Measurements from ENCODE around the gene TIMM21. TPM values are rescaled to one million over a fixed set of nuclear protein-coding genes. Genes with fewer than 3 reads are reported as not detected.
A peak's percentile ranks its signal among the peaks of the same experiment; 100 is the strongest.

The TIMM21 gene
- total and polyA plus RNA-seq, 9 of the 15 experiments (the other 6 are each of a cell fraction or from before 2014, with no cell fraction given): 54.7 to 229 (median 83.3) TPM

GRCh38 chr18:74147779-74148542 lies at the start of gene TIMM21, which contains the start of gene FBXO15 (continued):
- TF ChIP-seq FOXA3 (CRISPR knock-in tag; conservative IDR thresholded peaks at IDR 0.05 in 1 of 2, IDR thresholded peaks at IDR 0.05 in 1 of 2) (no peak), BDP1 (IDR thresholded peaks at IDR 0.05; ENCODE audit: insufficient read depth, insufficient read length) (no peak), FOSL1 (tag; conservative IDR thresholded peaks at IDR 0.05) (peak; percentile 37; the same call in 1 of the 2 replicates), SFPQ (IDR thresholded peaks at IDR 0.05; ENCODE audit: low read depth, low read length) (no peak), GABPA (tag; conservative IDR thresholded peaks at IDR 0.05; ENCODE audit: low read depth) (peak; percentile 14; the same call in 1 of the 2 replicates), ZKSCAN8 (CRISPR knock-in tag; IDR thresholded peaks at IDR 0.05) (no peak), U2AF2 (optimal IDR thresholded peaks at IDR 0.05; ENCODE audit: low read depth, low read length) (no peak), TFAM (CRISPR knock-in tag; conservative IDR thresholded peaks at IDR 0.05) (no peak), MIER1 (IDR thresholded peaks at IDR 0.05; ENCODE audit: low read depth) (peak; percentile 77; the same call in 1 of the 2 replicates), TAF15 (IDR thresholded peaks at IDR 0.05; ENCODE audit: low read depth, low read length) (no peak), ARID3B (CRISPR knock-in tag; IDR thresholded peaks at IDR 0.05; ENCODE audit: borderline replicate concordance) (no peak), IRF1 (CRISPR knock-in tag; IDR thresholded peaks at IDR 0.05; ENCODE audit: borderline replicate concordance) (no peak), ZNF830 (CRISPR knock-in tag; IDR thresholded peaks at IDR 0.05) (no peak), SMAD4 (CRISPR knock-in tag; conservative IDR thresholded peaks at IDR 0.05) (no peak), EP400 (IDR thresholded peaks at IDR 0.05) (peak; percentile 83), CAMTA2 (CRISPR knock-in tag; conservative IDR thresholded peaks at IDR 0.05) (no peak), POLR2A (conservative IDR thresholded peaks at IDR 0.05) (peak; percentile 81), NR2C1 (IDR thresholded peaks at IDR 0.05) (peak; percentile 18; the same call in 1 of the 2 replicates), NR2C1 (tag; IDR thresholded peaks at IDR 0.05) (peak; percentile 62; the same call in 1 of the 2 replicates), NFE2 (IDR thresholded peaks at IDR 0.05; ENCODE audit: low read depth) (no peak), ZSCAN29 (IDR thresholded peaks at IDR 0.05) (no peak), ZNF146 (CRISPR knock-in tag; IDR thresholded peaks at IDR 0.05; ENCODE audit: unreplicated experiment) (no peak), NCOR1 (IDR thresholded peaks at IDR 0.05) (0 out of 2 replicates have a peak, but pooled peaks have one; percentile 8), ELF4 (CRISPR knock-in tag; IDR thresholded peaks at IDR 0.05) (no peak), FOXK1 (CRISPR knock-in tag; IDR thresholded peaks at IDR 0.05; ENCODE audit: borderline replicate concordance) (no peak), SIX5 (IDR thresholded peaks at IDR 0.05; ENCODE audit: borderline replicate concordance in 1 of 2, insufficient read depth in 1 of 2, low read depth in 1 of 2, low read length in 2 of 2) (peak; percentile 87 to 88), COPS2 (conservative IDR thresholded peaks at IDR 0.05) (no peak)

Measured in K562 (cell line).